Measurements from ENCODE around the gene SMIM38. TPM values are rescaled to one million over a fixed set of nuclear protein-coding genes. Genes with fewer than 3 reads are reported as not detected.
"Not testable (repeated sequence)": the region's sequence is repeated elsewhere in the genome, so short reads cannot be mapped to it uniquely, and the experiment has no call there.

SMIM38 gene
- total RNA-seq, 3 donors from 2014 or later = 0.32 to 2.6 (median 1.6) TPM

DNA sequence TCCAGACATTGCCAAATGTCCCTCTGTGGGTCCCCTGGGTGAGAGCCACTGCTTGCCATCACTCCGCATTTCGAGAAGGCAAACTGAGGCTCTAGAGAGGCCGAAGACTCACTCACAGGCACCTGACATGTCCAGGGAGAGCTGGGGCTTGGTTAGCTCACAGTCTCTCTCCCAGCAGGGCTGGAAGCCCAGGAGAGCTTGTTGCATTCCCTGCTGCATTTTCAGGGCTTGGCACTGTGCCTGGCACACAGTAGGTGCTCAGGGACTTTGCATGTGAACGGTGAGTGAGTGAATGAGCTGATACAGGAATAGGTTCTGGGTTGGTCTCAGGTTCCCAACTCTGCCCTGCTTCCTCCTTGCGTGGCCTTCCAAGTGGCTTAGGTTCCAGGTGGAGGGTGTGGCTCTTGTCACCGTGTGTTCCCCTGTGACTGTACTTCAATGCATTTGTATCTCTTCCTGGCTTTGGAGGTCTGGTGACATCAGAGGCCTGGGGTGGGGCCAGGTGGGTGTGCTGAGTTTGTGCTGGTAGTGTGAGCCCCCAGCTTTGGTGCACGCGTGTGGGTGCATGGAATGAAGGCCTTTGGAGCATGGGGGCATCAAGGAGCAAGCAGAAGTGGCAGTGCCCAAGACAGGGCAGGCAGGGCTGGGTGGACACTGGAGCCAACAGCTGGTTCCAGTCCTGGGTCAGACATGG is 18.4 kb upstream of the SMIM38 start:
- no peak for TF ChIP-seq POLR2AphosphoS5 (IDR thresholded peaks at IDR 0.05)
- TF ChIP-seq, protein P1, sequence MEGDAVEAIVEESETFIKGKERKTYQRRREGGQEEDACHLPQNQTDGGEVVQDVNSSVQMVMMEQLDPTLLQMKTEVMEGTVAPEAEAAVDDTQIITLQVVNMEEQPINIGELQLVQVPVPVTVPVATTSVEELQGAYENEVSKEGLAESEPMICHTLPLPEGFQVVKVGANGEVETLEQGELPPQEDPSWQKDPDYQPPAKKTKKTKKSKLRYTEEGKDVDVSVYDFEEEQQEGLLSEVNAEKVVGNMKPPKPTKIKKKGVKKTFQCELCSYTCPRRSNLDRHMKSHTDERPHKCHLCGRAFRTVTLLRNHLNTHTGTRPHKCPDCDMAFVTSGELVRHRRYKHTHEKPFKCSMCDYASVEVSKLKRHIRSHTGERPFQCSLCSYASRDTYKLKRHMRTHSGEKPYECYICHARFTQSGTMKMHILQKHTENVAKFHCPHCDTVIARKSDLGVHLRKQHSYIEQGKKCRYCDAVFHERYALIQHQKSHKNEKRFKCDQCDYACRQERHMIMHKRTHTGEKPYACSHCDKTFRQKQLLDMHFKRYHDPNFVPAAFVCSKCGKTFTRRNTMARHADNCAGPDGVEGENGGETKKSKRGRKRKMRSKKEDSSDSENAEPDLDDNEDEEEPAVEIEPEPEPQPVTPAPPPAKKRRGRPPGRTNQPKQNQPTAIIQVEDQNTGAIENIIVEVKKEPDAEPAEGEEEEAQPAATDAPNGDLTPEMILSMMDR (IDR thresholded peaks at IDR 0.05) = no peak
- no peak for TF ChIP-seq POLR2A (IDR thresholded peaks at IDR 0.05)
- intact Hi-C loops (cut with DNase I; ENCODE audit: low total_unique reads) = no loop called here
- H3K4me1 ChIP-seq = no peaks in the 10 kb centered on the region
- H3K9me3 ChIP-seq = no peaks in the 10 kb centered on the region
- H3K27me3 ChIP-seq = no peaks in the 10 kb centered on the region
- no peak overlapping the region for H3K4me3 ChIP-seq
- no peak for DNase-seq (ENCODE audit: low spot score in 2 of 2)
- no peaks in the 10 kb centered on the region for H3K36me3 ChIP-seq
- no peak overlapping the region for H3K27ac ChIP-seq

DNA sequence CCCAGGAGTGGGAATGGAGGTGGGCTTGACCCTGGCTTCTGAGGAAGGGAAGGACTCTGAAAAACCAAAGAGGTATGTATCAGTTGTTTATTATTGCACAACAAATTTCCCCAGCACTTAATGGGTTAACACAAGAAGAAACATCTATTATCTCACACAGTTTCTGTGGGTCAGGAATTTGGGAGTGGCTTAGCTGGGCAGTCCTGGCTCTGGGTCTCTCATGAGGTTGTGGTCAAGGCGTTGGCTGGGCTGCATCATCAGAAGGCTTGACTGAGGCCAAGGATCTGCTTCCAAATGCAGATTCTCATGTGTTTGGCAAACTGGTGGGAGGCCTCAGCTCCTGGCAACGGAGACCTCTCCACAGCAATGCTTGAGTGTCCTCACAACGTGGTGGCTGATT is 17.5 kb upstream of the SMIM38 start:
- no peaks in the 10 kb centered on the region for H3K27me3 ChIP-seq
- no peaks in the 10 kb centered on the region for H3K4me1 ChIP-seq
- H3K4me3 ChIP-seq = no peak overlapping the region
- no peaks in the 10 kb centered on the region for H3K9me3 ChIP-seq
- no peak for DNase-seq (ENCODE audit: low spot score in 2 of 2)
- intact Hi-C loops (cut with DNase I; ENCODE audit: low total_unique reads) = no loop called here
- no peaks in the 10 kb centered on the region for H3K36me3 ChIP-seq
- TF ChIP-seq, protein P1 (IDR thresholded peaks at IDR 0.05) = no peak
- TF ChIP-seq POLR2A (IDR thresholded peaks at IDR 0.05) (no peak), POLR2AphosphoS5 (IDR thresholded peaks at IDR 0.05) (no peak)
- H3K27ac ChIP-seq = no peak overlapping the region

DNA sequence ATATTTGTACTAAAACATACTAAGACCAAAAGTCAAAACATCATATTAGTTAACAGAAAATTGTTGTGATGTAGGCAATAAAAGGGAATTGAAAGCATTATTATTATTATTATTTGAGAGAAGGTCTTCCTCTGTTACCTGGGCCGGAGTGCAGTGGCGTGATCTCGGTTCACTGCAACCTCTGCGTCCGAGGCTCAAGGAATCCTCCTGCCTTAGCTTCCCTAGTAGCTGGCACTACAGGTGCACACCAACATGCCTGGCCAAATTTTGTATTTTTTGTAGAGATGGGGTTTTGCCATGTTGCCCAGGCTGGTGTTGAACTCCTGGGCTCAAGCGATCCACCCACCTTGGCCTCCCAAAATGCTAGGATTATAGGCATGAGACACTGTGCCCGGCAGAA is 15.6 kb upstream of the SMIM38 start:
- H3K4me3 ChIP-seq; H3K27me3 ChIP-seq; H3K36me3 ChIP-seq; H3K9me3 ChIP-seq; H3K4me1 ChIP-seq; H3K27ac ChIP-seq; intact Hi-C loops (cut with DNase I; ENCODE audit: low total_unique reads); DNase-seq (ENCODE audit: low spot score in 2 of 2): not testable (repeated sequence)

DNA sequence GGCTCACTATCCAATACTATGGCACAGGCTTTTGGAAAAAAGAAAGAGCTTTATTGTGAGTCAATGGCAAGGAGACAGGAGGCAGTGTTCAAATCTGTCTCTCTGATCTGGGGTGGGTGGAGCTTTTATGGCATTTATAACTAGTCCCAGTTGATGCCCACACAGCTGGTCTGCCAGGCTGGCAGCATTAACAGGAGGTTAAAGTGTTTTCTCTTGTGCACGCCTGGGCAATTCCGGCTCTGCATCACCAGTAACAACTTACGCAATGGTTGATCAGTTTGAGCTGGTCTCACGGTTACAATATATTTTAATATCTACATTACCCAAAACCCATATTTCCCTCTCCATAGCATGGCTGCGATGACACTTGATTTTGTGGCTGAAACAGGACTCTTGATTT is 15.1 kb upstream of the SMIM38 start:
- no peak for DNase-seq (ENCODE audit: low spot score in 2 of 2)
- Histone ChIP-seq H3K36me3 (no peaks in the 10 kb centered on the region), H3K27me3 (no peaks in the 10 kb centered on the region), H3K27ac (no peak overlapping the region), H3K4me1 (no peaks in the 10 kb centered on the region), H3K9me3 (peaks cover 5 to 6% of the 10 kb centered on the region in 2 donors), H3K4me3 (no peak overlapping the region)
- TF ChIP-seq POLR2AphosphoS5 (IDR thresholded peaks at IDR 0.05) = no peak
- TF ChIP-seq, protein P1 (IDR thresholded peaks at IDR 0.05) = no peak
- no peak for TF ChIP-seq POLR2A (IDR thresholded peaks at IDR 0.05)
- intact Hi-C loops (cut with DNase I; ENCODE audit: low total_unique reads) = no loop called here

DNA sequence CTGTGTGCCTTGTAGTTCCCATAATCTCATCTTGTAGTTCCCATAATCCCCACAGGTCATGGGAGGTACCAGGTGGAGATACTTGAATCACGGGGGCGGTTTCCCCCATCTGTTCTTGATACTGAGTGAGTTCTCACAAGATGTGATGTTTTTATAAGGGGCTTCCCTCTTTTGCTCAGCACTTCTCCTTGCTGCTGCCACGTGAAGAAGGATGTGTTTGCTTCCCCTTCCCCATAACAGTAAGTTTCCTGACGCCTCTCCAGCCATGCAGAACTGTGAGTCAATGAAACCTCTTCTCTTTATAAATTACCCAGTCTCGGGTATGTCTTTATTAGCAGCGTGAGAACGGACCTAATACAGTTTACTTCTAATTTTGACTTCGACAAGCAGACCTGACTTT is 14.0 kb upstream of the SMIM38 start:
- intact Hi-C loops (cut with DNase I; ENCODE audit: low total_unique reads) = no loop called here
- no peaks in the 10 kb centered on the region for H3K36me3 ChIP-seq
- no peaks in the 10 kb centered on the region for H3K4me1 ChIP-seq
- no peak overlapping the region for H3K27ac ChIP-seq
- H3K4me3 ChIP-seq = no peak overlapping the region
- DNase-seq (ENCODE audit: low spot score in 2 of 2) = no peak
- H3K27me3 ChIP-seq = no peaks in the 10 kb centered on the region
- TF ChIP-seq POLR2A (IDR thresholded peaks at IDR 0.05) (no peak), POLR2AphosphoS5 (IDR thresholded peaks at IDR 0.05) (no peak)
- TF ChIP-seq, protein P1 (IDR thresholded peaks at IDR 0.05) = no peak
- H3K9me3 ChIP-seq = peaks cover 9 to 17% of the 10 kb centered on the region in 2 donors

Data from breast epithelium (tissue), 4 donors.